Transverse colon (tissue), 4 donors: ENCODE data around the gene GTF2A1L. TPM values are rescaled to one million over a fixed set of nuclear protein-coding genes. Genes with fewer than 3 reads are reported as not detected.

ENCODE experiments used
- DNase-seq: peaks from one replicate; pipeline ENCODE4 v3.0.0-alpha.2; 2019
- H3K27ac ChIP-seq, 4 donors: fragments of 200-600 bp; sonication (generic); 2 replicates each; pipeline ENCODE4 v1.5.1; 2016 to 2018; ENCODE audit warnings: inconsistent platforms in 4 of 4
- H3K27me3 ChIP-seq: fragments of 200-600 bp; sonication (generic); 2 replicates; pipeline ENCODE4 v1.5.1; 2017; ENCODE audit warnings: inconsistent platforms
- H3K36me3 ChIP-seq, 4 donors: fragments of 200-600 bp; sonication (generic); 2 replicates each; pipeline ENCODE4 v1.5.1; 2017 to 2019; ENCODE audit warnings: inconsistent platforms in 4 of 4
- H3K4me1 ChIP-seq, 4 donors: fragments of 200-600 bp; sonication (generic); 2 replicates each; pipeline ENCODE4 v1.5.1; 2017 to 2020; ENCODE audit warnings: inconsistent platforms in 4 of 4
- H3K4me3 ChIP-seq, 4 donors: fragments of 200-600 bp; sonication (generic); 1 replicate in 1 of 4; 2 replicates in 3 of 4; pipeline versions ENCODE4 v1.5.1 to v1.6.1; 2017 to 2019; ENCODE audit warnings: inconsistent platforms in 4 of 4
- H3K9me3 ChIP-seq, 2 donors: fragments of 200-600 bp; sonication (generic); 2 replicates each; pipeline ENCODE4 v1.5.1; 2017 to 2019; ENCODE audit warnings: inconsistent platforms in 2 of 2
- EP300 ChIP-seq: sonication (generic); formaldehyde crosslinking; IDR thresholded peaks from one replicate; pipeline ENCODE4 v1.6.1; 2017; ENCODE audit warnings: antibody characterized with exemption, low read depth
- POLR2A ChIP-seq: fragments of 450-650 bp; IDR thresholded peaks from one replicate; pipeline ENCODE4 v1.6.1; 2016; ENCODE audit warnings: antibody characterized with exemption, mild to moderate bottlenecking, moderate library complexity
- POLR2AphosphoS5 ChIP-seq, 3 donors: sonication (generic); formaldehyde crosslinking; IDR thresholded peaks; one replicate each; pipeline ENCODE4 v1.6.1; 2016; ENCODE audit warnings: antibody characterized with exemption in 3 of 3
- WGBS, 2 donors: methylation state at CpG; one replicate each; pipeline ENCODE4 v1.1.5; 2018; ENCODE audit warnings: low coverage in 1 of 2; 5-methylcytosine and 5-hydroxymethylcytosine counted together
- in situ Hi-C, 4 donors: fragments of 200-750 bp; cut with MboI; loops; one replicate each; pipeline versions ENCODE4 v1.15.0 to v1.15.1; 2017; ENCODE audit warnings: low sequenced_read_pairs in 3 of 4, low pct_ligation_motif_present in 1 of 4, low pct_unique_long_range_greater_than_20kb in 1 of 4
- intact Hi-C: fragments of 100-400 bp; cut with DNase I; formaldehyde crosslinking; loops from one replicate; pipeline ENCODE4 v1.15.1; 2023; ENCODE audit warnings: low total_unique reads
- total RNA-seq, 4 donors: library from RNA; depleted of rRNA; stranded (reverse); fragments of >200 nt; gene quantifications; one replicate each; pipeline ENCODE4 v1.1.0, GENCODE V29; 2016
- TF ChIP-seq, protein P1 (sequence below), 5 experiments: fragments of 200-600 bp in 3 of 5; fragments of 450-650 bp in 2 of 5; sonication (generic) in 3 of 5; IDR thresholded peaks; 1 replicate in 2 of 5; 2 replicates in 3 of 5; pipeline ENCODE4 v1.5.1; 2016 to 2017; ENCODE audit warnings: antibody characterized with exemption in 5 of 5, inconsistent platforms in 3 of 5, mild to moderate bottlenecking in 2 of 5, moderate library complexity in 1 of 5

Gene GTF2A1L
- total RNA-seq, 4 donors from 2014 or later: 1.6 to 15.2 (median 9.2) TPM; not detected in 1

DNA sequence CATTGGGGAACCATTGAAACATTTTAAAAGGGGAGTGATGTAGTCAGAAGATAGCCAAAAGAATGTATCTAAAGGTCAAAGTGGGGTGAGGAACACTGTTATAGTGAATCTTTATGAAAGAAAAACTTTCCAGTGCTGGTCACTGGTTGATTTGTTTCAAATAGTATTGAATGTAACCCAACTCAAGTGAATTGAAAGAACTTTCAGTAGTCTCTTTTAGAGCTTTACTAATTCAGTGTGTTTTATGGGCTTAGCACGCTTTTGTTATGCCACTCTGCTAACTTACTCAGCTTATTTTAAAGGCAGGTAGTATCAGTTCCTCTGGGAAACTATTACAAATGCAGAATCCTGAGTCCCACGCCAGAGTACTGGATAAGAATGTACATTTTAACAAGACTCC is 57.3 kb downstream of the GTF2A1L start:
- in situ Hi-C loops (no loop called here), intact Hi-C loops (no loop called here)
- DNase-seq: no peak
- Histone ChIP-seq H3K9me3 (no peaks in the 10 kb centered on the region), H3K36me3 (no peaks in the 10 kb centered on the region), H3K4me3 (no peak overlapping the region), H3K4me1 (peaks cover 0 to 3% (median 0%) of the 10 kb centered on the region in 4 donors), H3K27ac (no peak overlapping the region), H3K27me3 (no peaks in the 10 kb centered on the region)
- TF ChIP-seq EP300 (no peak), POLR2AphosphoS5 (IDR thresholded peaks at IDR 0.05) (no peak), POLR2A (no peak)
- TF ChIP-seq, protein P1, sequence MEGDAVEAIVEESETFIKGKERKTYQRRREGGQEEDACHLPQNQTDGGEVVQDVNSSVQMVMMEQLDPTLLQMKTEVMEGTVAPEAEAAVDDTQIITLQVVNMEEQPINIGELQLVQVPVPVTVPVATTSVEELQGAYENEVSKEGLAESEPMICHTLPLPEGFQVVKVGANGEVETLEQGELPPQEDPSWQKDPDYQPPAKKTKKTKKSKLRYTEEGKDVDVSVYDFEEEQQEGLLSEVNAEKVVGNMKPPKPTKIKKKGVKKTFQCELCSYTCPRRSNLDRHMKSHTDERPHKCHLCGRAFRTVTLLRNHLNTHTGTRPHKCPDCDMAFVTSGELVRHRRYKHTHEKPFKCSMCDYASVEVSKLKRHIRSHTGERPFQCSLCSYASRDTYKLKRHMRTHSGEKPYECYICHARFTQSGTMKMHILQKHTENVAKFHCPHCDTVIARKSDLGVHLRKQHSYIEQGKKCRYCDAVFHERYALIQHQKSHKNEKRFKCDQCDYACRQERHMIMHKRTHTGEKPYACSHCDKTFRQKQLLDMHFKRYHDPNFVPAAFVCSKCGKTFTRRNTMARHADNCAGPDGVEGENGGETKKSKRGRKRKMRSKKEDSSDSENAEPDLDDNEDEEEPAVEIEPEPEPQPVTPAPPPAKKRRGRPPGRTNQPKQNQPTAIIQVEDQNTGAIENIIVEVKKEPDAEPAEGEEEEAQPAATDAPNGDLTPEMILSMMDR (IDR thresholded peaks at IDR 0.05): no peak
- WGBS, 2 donors: 83 to 89% methylated on average over 2 of the region's 2 CpGs

DNA sequence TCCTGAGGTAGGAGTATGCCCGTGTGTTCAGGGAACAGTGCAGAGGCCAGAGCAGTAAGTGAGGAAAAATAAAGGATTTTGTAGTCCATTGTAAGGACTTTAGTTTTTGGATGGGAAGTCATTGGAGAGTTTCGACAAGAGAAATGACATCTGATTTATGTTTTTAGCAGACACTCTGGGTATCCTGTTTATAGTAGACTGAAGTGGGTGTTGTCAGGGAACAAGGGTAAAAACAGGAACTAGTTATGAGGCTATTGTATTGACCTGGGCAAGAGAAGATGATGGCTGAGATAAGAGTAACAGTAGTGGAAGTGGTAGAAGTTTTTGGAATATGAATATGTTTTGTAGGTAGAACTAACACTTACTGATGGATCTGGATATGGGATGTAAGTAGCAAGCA is 59.8 kb downstream of the GTF2A1L start:
- Histone ChIP-seq H3K4me1 (peaks cover 0 to 3% (median 0%) of the 10 kb centered on the region in 4 donors), H3K9me3 (no peaks in the 10 kb centered on the region), H3K27me3 (no peaks in the 10 kb centered on the region), H3K27ac (no peak overlapping the region), H3K4me3 (no peak overlapping the region), H3K36me3 (no peaks in the 10 kb centered on the region)
- DNase-seq: no peak
- TF ChIP-seq POLR2A: no peak
- TF ChIP-seq POLR2AphosphoS5 (IDR thresholded peaks at IDR 0.05): no peak
- TF ChIP-seq, protein P1 (IDR thresholded peaks at IDR 0.05): no peak
- TF ChIP-seq EP300: no peak
- intact Hi-C loops (no loop called here), in situ Hi-C loops (no loop called here)
- WGBS, 2 donors: 42 to 66% methylated on average over 2 of the region's 2 CpGs

- Histone ChIP-seq H3K4me1 (no peaks in the 10 kb centered on the region), H3K27ac (no peak overlapping the region), H3K27me3 (no peaks in the 10 kb centered on the region), H3K9me3 (no peaks in the 10 kb centered on the region), H3K36me3 (no peaks in the 10 kb centered on the region), H3K4me3 (no peak overlapping the region)
- no peak for DNase-seq
- intact Hi-C loops (no loop called here), in situ Hi-C loops (no loop called here)
- whole genome bisulfite sequencing, 2 donors: 90 to 100% methylated on average over 1 of the region's 1 CpG
- TF ChIP-seq, protein P1 (IDR thresholded peaks at IDR 0.05): no peak
- TF ChIP-seq POLR2A (no peak), POLR2AphosphoS5 (IDR thresholded peaks at IDR 0.05) (no peak), EP300 (no peak)
These were observed 67.5 kb downstream of the GTF2A1L start for GRCh38 chr2:48685126-48685525.

- Histone ChIP-seq H3K36me3 (no peaks in the 10 kb centered on the region), H3K9me3 (no peaks in the 10 kb centered on the region), H3K4me3 (no peak overlapping the region), H3K27ac (no peak overlapping the region), H3K4me1 (no peaks in the 10 kb centered on the region), H3K27me3 (no peaks in the 10 kb centered on the region)
- DNase-seq: no peak
- 84 to 97% methylated on average over 3 of the region's 3 CpGs for WGBS, 2 donors
- in situ Hi-C loops (no loop called here), intact Hi-C loops (no loop called here)
- TF ChIP-seq EP300: no peak
- no peak for TF ChIP-seq POLR2A
- TF ChIP-seq, protein P1 (IDR thresholded peaks at IDR 0.05): no peak
- no peak for TF ChIP-seq POLR2AphosphoS5 (IDR thresholded peaks at IDR 0.05)
These were observed 74.5 kb downstream of the GTF2A1L start for GRCh38 chr2:48691935-48692691.
